ENCODE results near the gene ESPNL.

The ESPNL gene

GRCh38 chr2:238091436-238092060 is 8.6 kb upstream of the ESPNL start:
- H3K4me3 ChIP-seq (ENCODE audit: low read depth, low read length) = no peak overlapping the region
- H3K36me3 ChIP-seq = no peaks in the 10 kb centered on the region; the same call in 1 of the 2 replicates
- no peak for DNase-seq
- no peak for TF ChIP-seq CTCF (IDR thresholded peaks at IDR 0.05; ENCODE audit: low read depth, low read length)
- no peaks in the 10 kb centered on the region for H3K27me3 ChIP-seq (ENCODE audit: insufficient read depth, low read depth, severe bottlenecking)
- no peaks in the 10 kb centered on the region for H3K9me3 ChIP-seq (ENCODE audit: severe bottlenecking)
- H3K27ac ChIP-seq = no peak overlapping the region

- Histone ChIP-seq H3K36me3 (no peaks in the 10 kb centered on the region; the same call in 1 of the 2 replicates), H3K4me3 (ENCODE audit: low read depth, low read length) (no peak overlapping the region), H3K9me3 (ENCODE audit: severe bottlenecking) (no peaks in the 10 kb centered on the region), H3K27ac (no peak overlapping the region), H3K27me3 (ENCODE audit: insufficient read depth, low read depth, severe bottlenecking) (no peaks in the 10 kb centered on the region)
- no peak for TF ChIP-seq CTCF (IDR thresholded peaks at IDR 0.05; ENCODE audit: low read depth, low read length)
- no peak for DNase-seq
Observed at GRCh38 chr2:238092486-238093035, 7.6 kb upstream of the ESPNL start.

- no peak overlapping the region for H3K4me3 ChIP-seq (ENCODE audit: low read depth, low read length)
- H3K27me3 ChIP-seq (ENCODE audit: insufficient read depth, low read depth, severe bottlenecking) = no peaks in the 10 kb centered on the region
- H3K27ac ChIP-seq = no peak overlapping the region
- H3K9me3 ChIP-seq (ENCODE audit: severe bottlenecking) = no peaks in the 10 kb centered on the region
- no peak for TF ChIP-seq CTCF (IDR thresholded peaks at IDR 0.05; ENCODE audit: low read depth, low read length)
- no peak for DNase-seq
- no peaks in the 10 kb centered on the region; the same call in 1 of the 2 replicates for H3K36me3 ChIP-seq
Observed at GRCh38 chr2:238093181-238094140, 6.7 kb upstream of the ESPNL start.

- DNase-seq = no peak
- no peak overlapping the region for H3K27ac ChIP-seq
- H3K4me3 ChIP-seq (ENCODE audit: low read depth, low read length) = no peak overlapping the region
Observed at GRCh38 chr2:238094438-238095022, 5.6 kb upstream of the ESPNL start.

GRCh38 chr2:238095143-238095542 is 5.0 kb upstream of the ESPNL start:
- Histone ChIP-seq H3K27me3 (ENCODE audit: insufficient read depth, low read depth, severe bottlenecking) (no peaks in the 10 kb centered on the region), H3K36me3 (no peaks in the 10 kb centered on the region), H3K9me3 (ENCODE audit: severe bottlenecking) (no peaks in the 10 kb centered on the region), H3K4me3 (ENCODE audit: low read depth, low read length) (no peak overlapping the region), H3K27ac (no peak overlapping the region)
- no peak for DNase-seq
- TF ChIP-seq CTCF (IDR thresholded peaks at IDR 0.05; ENCODE audit: low read depth, low read length) = no peak

More at GRCh38 chr2:238094438-238095022, 5.6 kb upstream of the ESPNL start:
- no peak for TF ChIP-seq CTCF (IDR thresholded peaks at IDR 0.05; ENCODE audit: low read depth, low read length)
- Histone ChIP-seq H3K27me3 (ENCODE audit: insufficient read depth, low read depth, severe bottlenecking) (no peaks in the 10 kb centered on the region), H3K36me3 (no peaks in the 10 kb centered on the region), H3K9me3 (ENCODE audit: severe bottlenecking) (no peaks in the 10 kb centered on the region)

Data from WERI-Rb-1 (cell line).